ENCODE data around the gene GPATCH2L.

GPATCH2L gene

DNA sequence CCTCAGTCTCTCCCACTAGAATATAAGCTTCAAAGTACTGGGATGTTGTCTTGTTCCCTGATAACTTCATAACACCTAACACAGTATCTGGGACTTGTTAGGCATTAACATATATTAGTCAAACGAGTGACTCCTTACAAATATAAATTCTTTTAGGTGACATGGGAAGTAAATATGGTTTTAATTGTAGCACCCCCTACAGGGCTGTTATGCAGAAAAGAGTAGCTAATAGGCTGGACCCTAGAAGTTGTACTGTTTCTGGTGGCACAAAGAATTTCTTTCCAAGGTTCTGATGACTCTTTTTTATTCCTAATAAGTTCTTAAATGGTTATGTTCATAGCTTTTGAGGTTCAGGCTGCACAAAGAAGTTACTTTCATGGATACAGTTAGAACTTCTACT is 29.8 kb downstream of the GPATCH2L start:
- no peaks in the 10 kb centered on the region for H3K4me1 Mint-ChIP-seq
- H3K4me3 Mint-ChIP-seq, result no peak overlapping the region
- TF ChIP-seq, protein P1, sequence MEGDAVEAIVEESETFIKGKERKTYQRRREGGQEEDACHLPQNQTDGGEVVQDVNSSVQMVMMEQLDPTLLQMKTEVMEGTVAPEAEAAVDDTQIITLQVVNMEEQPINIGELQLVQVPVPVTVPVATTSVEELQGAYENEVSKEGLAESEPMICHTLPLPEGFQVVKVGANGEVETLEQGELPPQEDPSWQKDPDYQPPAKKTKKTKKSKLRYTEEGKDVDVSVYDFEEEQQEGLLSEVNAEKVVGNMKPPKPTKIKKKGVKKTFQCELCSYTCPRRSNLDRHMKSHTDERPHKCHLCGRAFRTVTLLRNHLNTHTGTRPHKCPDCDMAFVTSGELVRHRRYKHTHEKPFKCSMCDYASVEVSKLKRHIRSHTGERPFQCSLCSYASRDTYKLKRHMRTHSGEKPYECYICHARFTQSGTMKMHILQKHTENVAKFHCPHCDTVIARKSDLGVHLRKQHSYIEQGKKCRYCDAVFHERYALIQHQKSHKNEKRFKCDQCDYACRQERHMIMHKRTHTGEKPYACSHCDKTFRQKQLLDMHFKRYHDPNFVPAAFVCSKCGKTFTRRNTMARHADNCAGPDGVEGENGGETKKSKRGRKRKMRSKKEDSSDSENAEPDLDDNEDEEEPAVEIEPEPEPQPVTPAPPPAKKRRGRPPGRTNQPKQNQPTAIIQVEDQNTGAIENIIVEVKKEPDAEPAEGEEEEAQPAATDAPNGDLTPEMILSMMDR (IDR thresholded peaks at IDR 0.05), result peak; percentile 14
- H3K27me3 Mint-ChIP-seq (ENCODE audit: low read depth, poor library complexity), result no peaks in the 10 kb centered on the region
- H3K27ac Mint-ChIP-seq, result no peak overlapping the region
- H3K36me3 Mint-ChIP-seq (ENCODE audit: low read depth), result peaks cover 68% of the 10 kb centered on the region
- DNase-seq, result no peak
- no peaks in the 10 kb centered on the region for H3K9me3 Mint-ChIP-seq

DNA sequence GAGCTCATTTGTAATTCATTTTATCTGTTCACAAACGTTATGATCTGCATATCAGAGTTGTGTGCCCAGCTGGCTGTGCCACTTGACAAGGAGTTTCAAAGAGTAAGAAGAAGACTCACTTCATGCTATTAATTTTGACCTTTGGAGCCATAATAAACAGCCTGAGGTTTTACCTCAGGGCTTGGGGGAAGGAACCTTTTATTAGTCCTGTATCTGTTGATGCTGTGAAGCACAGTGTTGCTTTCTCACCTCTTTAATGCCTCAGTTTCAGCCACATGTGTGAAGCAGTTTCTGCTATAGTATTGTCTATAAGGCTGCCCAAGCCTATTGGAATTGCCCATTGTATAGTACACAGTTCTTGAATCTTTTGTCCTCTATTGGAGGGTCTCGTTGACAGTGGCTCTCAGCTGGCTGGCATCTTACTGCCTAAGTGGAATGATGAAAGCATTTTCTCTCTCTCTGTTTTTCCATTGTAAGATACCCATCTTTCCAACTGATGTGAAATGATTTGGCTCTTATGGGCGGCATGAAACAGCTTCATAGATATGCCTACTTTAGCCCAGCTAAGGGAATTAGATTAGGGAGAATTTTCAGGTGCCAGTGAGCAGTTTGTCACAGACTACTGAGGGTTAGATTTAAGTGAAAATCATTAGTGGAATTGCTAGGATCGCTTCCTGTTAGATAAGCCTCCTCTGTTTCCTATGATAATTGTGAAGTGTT is 34.7 kb downstream of the GPATCH2L start:
- peaks cover 48% of the 10 kb centered on the region for H3K36me3 Mint-ChIP-seq (ENCODE audit: low read depth)
- H3K27me3 Mint-ChIP-seq (ENCODE audit: low read depth, poor library complexity), result no peaks in the 10 kb centered on the region
- no peaks in the 10 kb centered on the region for H3K4me1 Mint-ChIP-seq
- H3K4me3 Mint-ChIP-seq, result no peak overlapping the region
- TF ChIP-seq, protein P1 (IDR thresholded peaks at IDR 0.05), result no peak
- no peak for DNase-seq
- no peaks in the 10 kb centered on the region for H3K9me3 Mint-ChIP-seq
- no peak overlapping the region for H3K27ac Mint-ChIP-seq

DNA sequence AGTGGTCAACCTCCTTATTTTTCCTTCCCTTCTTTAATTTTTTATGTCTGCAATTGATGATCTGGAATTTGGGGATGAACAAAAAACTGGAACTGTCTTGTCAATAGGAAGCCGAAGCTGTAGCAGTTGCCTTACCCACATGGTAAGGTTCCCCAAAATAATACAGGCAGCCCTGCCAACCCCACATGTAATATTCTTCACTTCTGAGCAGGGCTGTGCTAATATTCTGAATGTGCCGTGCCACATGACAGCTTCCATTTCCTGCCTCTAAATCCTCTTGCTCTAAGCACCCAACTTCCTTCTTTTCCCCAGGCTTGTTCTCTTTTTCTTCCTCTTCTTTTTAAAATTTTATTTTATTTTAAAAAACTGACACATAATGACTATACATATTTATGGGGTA is 39.6 kb downstream of the GPATCH2L start:
- Mint-ChIP-seq H3K36me3 (ENCODE audit: low read depth) (peaks cover 49% of the 10 kb centered on the region), H3K27me3 (ENCODE audit: low read depth, poor library complexity) (no peaks in the 10 kb centered on the region), H3K4me1 (no peaks in the 10 kb centered on the region), H3K9me3 (no peaks in the 10 kb centered on the region), H3K4me3 (no peak overlapping the region), H3K27ac (no peak overlapping the region)
- TF ChIP-seq, protein P1 (IDR thresholded peaks at IDR 0.05), result no peak
- no peak for DNase-seq

DNA sequence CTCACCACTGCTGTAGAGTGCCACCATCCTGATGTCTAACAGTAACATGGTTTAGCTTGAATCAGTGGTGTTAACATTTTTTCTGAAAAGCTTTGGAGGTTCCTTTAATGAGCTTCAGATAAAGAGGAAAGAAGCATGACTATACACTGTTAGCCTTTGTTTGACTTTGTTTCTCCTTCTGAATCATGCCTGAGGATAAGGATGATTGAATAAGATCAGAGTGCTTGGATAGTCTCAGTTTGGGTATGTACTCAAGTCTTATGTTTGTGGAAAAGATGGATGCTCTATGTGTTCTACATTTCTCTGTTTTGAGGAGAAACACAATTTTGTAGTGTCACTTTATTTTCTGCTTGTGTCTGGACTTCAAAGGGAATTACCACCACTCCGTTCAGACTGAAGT is 42.0 kb downstream of the GPATCH2L start:
- Mint-ChIP-seq H3K4me3 (no peak overlapping the region), H3K36me3 (ENCODE audit: low read depth) (peaks cover 59% of the 10 kb centered on the region)

DNA sequence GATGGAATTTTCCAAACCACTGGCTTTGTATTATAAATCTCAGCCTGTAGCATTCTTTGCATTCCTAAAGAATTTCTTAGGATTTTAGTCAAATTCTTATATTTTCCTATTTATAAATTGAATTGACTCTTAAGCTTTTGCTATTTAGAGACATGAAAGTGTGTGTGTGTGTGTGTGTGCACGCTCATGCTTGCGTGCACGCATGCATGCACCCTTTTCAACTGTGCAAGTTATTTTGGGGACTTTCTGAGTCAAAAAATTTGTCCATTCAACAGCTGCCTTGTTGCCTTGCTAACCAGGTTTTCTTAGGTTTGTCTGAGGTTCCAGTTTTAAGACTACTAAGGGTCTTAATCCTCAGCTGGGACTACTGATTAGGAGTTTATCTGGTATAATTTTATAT is 42.6 kb downstream of the GPATCH2L start:
- no peaks in the 10 kb centered on the region for H3K27me3 Mint-ChIP-seq (ENCODE audit: low read depth, poor library complexity)
- H3K9me3 Mint-ChIP-seq, result no peaks in the 10 kb centered on the region
- H3K36me3 Mint-ChIP-seq (ENCODE audit: low read depth), result peaks cover 59% of the 10 kb centered on the region
- no peak overlapping the region for H3K4me3 Mint-ChIP-seq
- no peak overlapping the region for H3K27ac Mint-ChIP-seq
- H3K4me1 Mint-ChIP-seq, result peaks cover 7% of the 10 kb centered on the region
- DNase-seq, result no peak
- TF ChIP-seq, protein P1 (IDR thresholded peaks at IDR 0.05), result no peak

More for the DNA sequence above, 42.0 kb downstream of the GPATCH2L start:
- Mint-ChIP-seq H3K27ac (no peak overlapping the region), H3K9me3 (no peaks in the 10 kb centered on the region), H3K4me1 (peaks cover 7% of the 10 kb centered on the region), H3K27me3 (ENCODE audit: low read depth, poor library complexity) (no peaks in the 10 kb centered on the region)
- TF ChIP-seq, protein P1 (IDR thresholded peaks at IDR 0.05), result no peak
- DNase-seq, result no peak

DNA sequence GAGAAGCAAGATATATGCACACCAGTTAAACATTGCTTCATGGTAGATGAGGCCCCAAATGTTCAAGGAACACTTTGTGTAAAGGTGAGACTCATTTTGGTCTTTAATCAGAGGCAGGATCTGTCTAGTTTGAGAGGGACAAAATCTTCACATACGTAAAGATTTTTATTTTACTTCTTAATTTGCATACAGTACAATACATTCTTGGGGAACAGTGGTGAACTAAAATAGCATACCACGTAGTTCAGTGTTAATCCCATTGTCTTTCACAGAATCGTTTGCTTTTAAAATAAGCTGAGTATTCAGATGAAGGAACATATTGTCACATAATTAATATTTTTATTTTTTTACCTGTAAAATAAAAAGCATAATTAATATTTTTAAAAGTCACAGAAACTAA is 43.3 kb downstream of the GPATCH2L start:
- Mint-ChIP-seq H3K4me1 (peaks cover 7% of the 10 kb centered on the region), H3K27me3 (ENCODE audit: low read depth, poor library complexity) (no peaks in the 10 kb centered on the region), H3K4me3 (no peak overlapping the region), H3K27ac (no peak overlapping the region), H3K9me3 (no peaks in the 10 kb centered on the region), H3K36me3 (ENCODE audit: low read depth) (peaks cover 64% of the 10 kb centered on the region)
- TF ChIP-seq, protein P1 (IDR thresholded peaks at IDR 0.05), result no peak
- DNase-seq, result no peak
